Activated CD8-positive, alpha-beta memory T cell treated with anti-CD3 and anti-CD28 coated beads for 4 hours (primary cell): Measurements from ENCODE around the gene SMPDL3B.
A peak's percentile ranks its signal among the peaks of the same experiment; 100 is the strongest.

Source experiments
- DNase-seq, 2 donors: peaks; one replicate each; pipeline ENCODE4 v3.0.0-alpha.2; 2020; ENCODE audit warnings: low read depth in 2 of 2

The SMPDL3B gene

GRCh38 chr1:27940870-27941560, 6.2 kb downstream of the SMPDL3B start:
- DNase-seq = no peak

GRCh38 chr1:27941671-27942540, 7.1 kb downstream of the SMPDL3B start:
- no peak for DNase-seq

- no peak for DNase-seq
These were observed 10.2 kb downstream of the SMPDL3B start for GRCh38 chr1:27945020-27945419.

- no peak for DNase-seq
These were observed 14.2 kb downstream of the SMPDL3B start for GRCh38 chr1:27949027-27949426.

- no peak for DNase-seq
These were observed 16.6 kb downstream of the SMPDL3B start for GRCh38 chr1:27951396-27951795.

GRCh38 chr1:27952147-27952546, 17.3 kb downstream of the SMPDL3B start:
- no peak for DNase-seq

- no peak for DNase-seq
These were observed 19.4 kb downstream of the SMPDL3B start for GRCh38 chr1:27954186-27954585.

GRCh38 chr1:27955076-27955475, 20.3 kb downstream of the SMPDL3B start:
- DNase-seq = no peak

GRCh38 chr1:27956761-27957160, 22.0 kb downstream of the SMPDL3B start:
- DNase-seq = no peak

GRCh38 chr1:27957655-27958054, 22.9 kb downstream of the SMPDL3B start:
- no peak for DNase-seq

- DNase-seq = no peak
These were observed 23.7 kb downstream of the SMPDL3B start for GRCh38 chr1:27958513-27958912.

GRCh38 chr1:27959792-27960603, 25.2 kb downstream of the SMPDL3B start, which contains the start of gene XKR8:
Gene XKR8 (plus strand): TSS chr1:27959973. CDS start chr1:27960070, 97 bp downstream.
- peak; percentile 71 to 72 for DNase-seq

GRCh38 chr1:27960762-27961645, 26.2 kb downstream of the SMPDL3B start:
- no peak for DNase-seq

GRCh38 chr1:27961646-27962221, 26.9 kb downstream of the SMPDL3B start:
- no peak for DNase-seq

GRCh38 chr1:27963393-27963792, 28.6 kb downstream of the SMPDL3B start:
- DNase-seq = no peak

GRCh38 chr1:27966402-27967105, 31.8 kb downstream of the SMPDL3B start:
- DNase-seq = no peak

- no peak for DNase-seq
These were observed 32.5 kb downstream of the SMPDL3B start for GRCh38 chr1:27967106-27967883.

GRCh38 chr1:27967884-27968466, 33.2 kb downstream of the SMPDL3B start:
- DNase-seq = no peak

- DNase-seq = no peak
These were observed 33.9 kb downstream of the SMPDL3B start for GRCh38 chr1:27968692-27969091.
